ENCODE measurements around the gene AKAP13.
"Not testable (repeated sequence)": the region's sequence is repeated elsewhere in the genome, so short reads cannot be mapped to it uniquely, and the experiment has no call there.

Gene AKAP13

GRCh38 chr15:85657132-85657531 is 276.7 kb downstream of the AKAP13 start:
- no CpG with 5 or more reads among the region's 1 CpG for WGBS (ENCODE audit: insufficient coverage, insufficient read length)
- no peak for DNase-seq (ENCODE audit: low read depth, low spot score)
- Histone ChIP-seq H3K27ac (ENCODE audit: low read length) (no peak overlapping the region), H3K4me3 (ENCODE audit: low read length) (no peak overlapping the region), H3K27me3 (ENCODE audit: control insufficient read depth, insufficient read depth, low read length) (no peaks in the 10 kb centered on the region), H3K9me3 (ENCODE audit: control insufficient read depth, insufficient read depth, low read length) (no peaks in the 10 kb centered on the region), H3K36me3 (ENCODE audit: control insufficient read depth, insufficient read depth, low read length) (no peaks in the 10 kb centered on the region), H3K4me1 (ENCODE audit: control insufficient read depth, insufficient read depth, low read length) (no peaks in the 10 kb centered on the region)

GRCh38 chr15:85658816-85659215 is 278.4 kb downstream of the AKAP13 start:
- Histone ChIP-seq H3K4me1 (ENCODE audit: control insufficient read depth, insufficient read depth, low read length) (no peaks in the 10 kb centered on the region), H3K27me3 (ENCODE audit: control insufficient read depth, insufficient read depth, low read length) (no peaks in the 10 kb centered on the region), H3K4me3 (ENCODE audit: low read length) (no peak overlapping the region), H3K36me3 (ENCODE audit: control insufficient read depth, insufficient read depth, low read length) (no peaks in the 10 kb centered on the region), H3K27ac (ENCODE audit: low read length) (no peak overlapping the region), H3K9me3 (ENCODE audit: control insufficient read depth, insufficient read depth, low read length) (no peaks in the 10 kb centered on the region)
- no CpG with 5 or more reads among the region's 3 CpGs for WGBS (ENCODE audit: insufficient coverage, insufficient read length)
- DNase-seq (ENCODE audit: low read depth, low spot score), result no peak

- H3K27me3 ChIP-seq (ENCODE audit: control insufficient read depth, insufficient read depth, low read length), result no peaks in the 10 kb centered on the region
- DNase-seq (ENCODE audit: low read depth, low spot score), result no peak
- no peak overlapping the region for H3K27ac ChIP-seq (ENCODE audit: low read length)
- no peak overlapping the region for H3K4me3 ChIP-seq (ENCODE audit: low read length)
- WGBS (ENCODE audit: insufficient coverage, insufficient read length), result no CpG with 5 or more reads among the region's 3 CpGs
- no peaks in the 10 kb centered on the region for H3K9me3 ChIP-seq (ENCODE audit: control insufficient read depth, insufficient read depth, low read length)
- no peaks in the 10 kb centered on the region; the same call in 1 of the 2 replicates for H3K36me3 ChIP-seq (ENCODE audit: control insufficient read depth, insufficient read depth, low read length)
- H3K4me1 ChIP-seq (ENCODE audit: control insufficient read depth, insufficient read depth, low read length), result no peaks in the 10 kb centered on the region
Observed at GRCh38 chr15:85661859-85662258, 281.5 kb downstream of the AKAP13 start.

GRCh38 chr15:85665677-85666076 is 285.3 kb downstream of the AKAP13 start:
- H3K27ac ChIP-seq (ENCODE audit: low read length); H3K27me3 ChIP-seq (ENCODE audit: control insufficient read depth, insufficient read depth, low read length); H3K4me1 ChIP-seq (ENCODE audit: control insufficient read depth, insufficient read depth, low read length); H3K36me3 ChIP-seq (ENCODE audit: control insufficient read depth, insufficient read depth, low read length); DNase-seq (ENCODE audit: low read depth, low spot score); H3K4me3 ChIP-seq (ENCODE audit: low read length); H3K9me3 ChIP-seq (ENCODE audit: control insufficient read depth, insufficient read depth, low read length): not testable (repeated sequence)
- no CpG with 5 or more reads among the region's 6 CpGs for WGBS (ENCODE audit: insufficient coverage, insufficient read length)

- no peaks in the 10 kb centered on the region for H3K27me3 ChIP-seq (ENCODE audit: control insufficient read depth, insufficient read depth, low read length)
- no peak overlapping the region for H3K27ac ChIP-seq (ENCODE audit: low read length)
- no peak overlapping the region for H3K4me3 ChIP-seq (ENCODE audit: low read length)
Observed at GRCh38 chr15:85667491-85668424, 287.4 kb downstream of the AKAP13 start.

GRCh38 chr15:85671156-85671555 is 290.8 kb downstream of the AKAP13 start:
- H3K4me1 ChIP-seq (ENCODE audit: control insufficient read depth, insufficient read depth, low read length), result no peaks in the 10 kb centered on the region
- H3K9me3 ChIP-seq (ENCODE audit: control insufficient read depth, insufficient read depth, low read length), result no peaks in the 10 kb centered on the region
- no peak overlapping the region for H3K27ac ChIP-seq (ENCODE audit: low read length)
- no CpG with 5 or more reads among the region's 1 CpG for WGBS (ENCODE audit: insufficient coverage, insufficient read length)
- H3K27me3 ChIP-seq (ENCODE audit: control insufficient read depth, insufficient read depth, low read length), result no peaks in the 10 kb centered on the region
- no peaks in the 10 kb centered on the region for H3K36me3 ChIP-seq (ENCODE audit: control insufficient read depth, insufficient read depth, low read length)
- no peak for DNase-seq (ENCODE audit: low read depth, low spot score)
- no peak overlapping the region for H3K4me3 ChIP-seq (ENCODE audit: low read length)

More at GRCh38 chr15:85667491-85668424, 287.4 kb downstream of the AKAP13 start:
- no CpG with 5 or more reads among the region's 5 CpGs for WGBS (ENCODE audit: insufficient coverage, insufficient read length)
- no peak for DNase-seq (ENCODE audit: low read depth, low spot score)
- Histone ChIP-seq H3K4me1 (ENCODE audit: control insufficient read depth, insufficient read depth, low read length) (no peaks in the 10 kb centered on the region), H3K36me3 (ENCODE audit: control insufficient read depth, insufficient read depth, low read length) (no peaks in the 10 kb centered on the region; the same call in 1 of the 2 replicates), H3K9me3 (ENCODE audit: control insufficient read depth, insufficient read depth, low read length) (no peaks in the 10 kb centered on the region)

GRCh38 chr15:85672332-85673084 is 292.1 kb downstream of the AKAP13 start:
- Histone ChIP-seq H3K27me3 (ENCODE audit: control insufficient read depth, insufficient read depth, low read length) (no peaks in the 10 kb centered on the region), H3K36me3 (ENCODE audit: control insufficient read depth, insufficient read depth, low read length) (no peaks in the 10 kb centered on the region), H3K4me1 (ENCODE audit: control insufficient read depth, insufficient read depth, low read length) (no peaks in the 10 kb centered on the region), H3K9me3 (ENCODE audit: control insufficient read depth, insufficient read depth, low read length) (no peaks in the 10 kb centered on the region), H3K27ac (ENCODE audit: low read length) (no peak overlapping the region), H3K4me3 (ENCODE audit: low read length) (no peak overlapping the region)
- no CpG with 5 or more reads among the region's 1 CpG for WGBS (ENCODE audit: insufficient coverage, insufficient read length)
- DNase-seq (ENCODE audit: low read depth, low spot score), result no peak

- H3K36me3 ChIP-seq (ENCODE audit: control insufficient read depth, insufficient read depth, low read length), result no peaks in the 10 kb centered on the region
- no peaks in the 10 kb centered on the region for H3K4me1 ChIP-seq (ENCODE audit: control insufficient read depth, insufficient read depth, low read length)
- H3K9me3 ChIP-seq (ENCODE audit: control insufficient read depth, insufficient read depth, low read length), result no peaks in the 10 kb centered on the region
- DNase-seq (ENCODE audit: low read depth, low spot score), result no peak
- no peak overlapping the region for H3K4me3 ChIP-seq (ENCODE audit: low read length)
- H3K27me3 ChIP-seq (ENCODE audit: control insufficient read depth, insufficient read depth, low read length), result no peaks in the 10 kb centered on the region
- H3K27ac ChIP-seq (ENCODE audit: low read length), result no peak overlapping the region
- WGBS (ENCODE audit: insufficient coverage, insufficient read length), result no CpG with 5 or more reads among the region's 5 CpGs
Observed at GRCh38 chr15:85673326-85673725, 292.9 kb downstream of the AKAP13 start.

GRCh38 chr15:85676342-85677098 is 296.1 kb downstream of the AKAP13 start:
- WGBS (ENCODE audit: insufficient coverage, insufficient read length), result 100% methylated on average over 1 of the region's 9 CpGs
- H3K27me3 ChIP-seq (ENCODE audit: control insufficient read depth, insufficient read depth, low read length), result no peaks in the 10 kb centered on the region
- no peaks in the 10 kb centered on the region for H3K36me3 ChIP-seq (ENCODE audit: control insufficient read depth, insufficient read depth, low read length)
- no peaks in the 10 kb centered on the region for H3K4me1 ChIP-seq (ENCODE audit: control insufficient read depth, insufficient read depth, low read length)
- H3K9me3 ChIP-seq (ENCODE audit: control insufficient read depth, insufficient read depth, low read length), result no peaks in the 10 kb centered on the region
- DNase-seq (ENCODE audit: low read depth, low spot score), result no peak
- H3K4me3 ChIP-seq (ENCODE audit: low read length), result no peak overlapping the region
- no peak overlapping the region for H3K27ac ChIP-seq (ENCODE audit: low read length)

- no peak overlapping the region for H3K27ac ChIP-seq (ENCODE audit: low read length)
- H3K27me3 ChIP-seq (ENCODE audit: control insufficient read depth, insufficient read depth, low read length), result no peaks in the 10 kb centered on the region
- no peak overlapping the region for H3K4me3 ChIP-seq (ENCODE audit: low read length)
- no peaks in the 10 kb centered on the region for H3K36me3 ChIP-seq (ENCODE audit: control insufficient read depth, insufficient read depth, low read length)
- no peaks in the 10 kb centered on the region for H3K4me1 ChIP-seq (ENCODE audit: control insufficient read depth, insufficient read depth, low read length)
- no peak for DNase-seq (ENCODE audit: low read depth, low spot score)
- no peaks in the 10 kb centered on the region for H3K9me3 ChIP-seq (ENCODE audit: control insufficient read depth, insufficient read depth, low read length)
- WGBS (ENCODE audit: insufficient coverage, insufficient read length), result no CpG with 5 or more reads among the region's 4 CpGs
Observed at GRCh38 chr15:85679231-85679630, 298.8 kb downstream of the AKAP13 start.

Data from iPS DF 6.9 (cell line).